ENCODE data around the gene SFRP5.

SFRP5 gene

DNA sequence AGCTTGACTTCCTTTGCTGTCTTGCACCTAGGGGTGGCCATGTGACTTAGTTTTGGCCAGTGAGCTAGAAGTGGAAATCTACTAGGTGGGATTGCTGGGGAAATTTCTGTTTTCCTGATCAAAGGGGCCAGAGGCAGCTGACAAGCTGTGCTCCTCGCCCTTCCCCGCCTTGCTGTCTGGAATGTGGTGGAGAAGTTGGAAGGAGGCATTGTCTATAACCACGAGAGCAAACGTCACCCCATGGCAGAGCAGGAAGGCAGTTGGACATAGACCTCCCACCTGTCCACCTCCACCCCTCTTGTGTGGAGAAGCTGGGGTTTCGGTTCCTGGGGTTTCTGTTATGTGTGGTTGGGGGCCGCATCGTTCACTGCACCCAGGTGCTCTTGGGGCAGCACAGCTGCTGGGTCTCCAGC lies 7.3 kb downstream of the SFRP5 start:
- H3K27me3 Mint-ChIP-seq (ENCODE audit: low read depth), result peaks cover 8% of the 10 kb centered on the region
- no peaks in the 10 kb centered on the region for H3K9me3 Mint-ChIP-seq
- no peaks in the 10 kb centered on the region for H3K4me1 Mint-ChIP-seq (ENCODE audit: low read depth)
- H3K4me3 Mint-ChIP-seq, result no peak overlapping the region
- no peak overlapping the region for H3K27ac Mint-ChIP-seq
- peaks cover 11% of the 10 kb centered on the region for H3K36me3 Mint-ChIP-seq (ENCODE audit: low read depth)
- no peak for DNase-seq (ENCODE audit: low spot score)

DNA sequence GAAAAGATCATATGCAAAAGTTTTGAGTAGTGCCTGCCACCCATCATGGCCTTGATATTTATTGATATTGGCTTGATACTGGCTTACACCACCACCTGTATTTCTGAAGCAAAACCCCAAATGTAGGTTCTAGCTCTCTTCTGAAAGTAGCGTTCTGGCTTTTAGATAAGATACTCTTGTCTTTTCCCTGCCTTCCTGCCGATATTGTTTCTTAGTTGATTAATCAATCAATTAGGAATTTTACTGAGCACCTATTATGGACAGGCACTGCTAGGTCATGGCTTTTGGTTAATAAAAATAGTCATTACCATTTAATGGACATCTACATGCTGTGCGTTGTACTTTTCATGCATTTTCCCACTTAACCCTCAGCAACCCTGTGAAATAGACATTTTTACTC lies 7.9 kb downstream of the SFRP5 start:
- Mint-ChIP-seq H3K27me3 (ENCODE audit: low read depth) (peaks cover 4% of the 10 kb centered on the region), H3K9me3 (no peaks in the 10 kb centered on the region), H3K4me3 (no peak overlapping the region), H3K4me1 (ENCODE audit: low read depth) (no peaks in the 10 kb centered on the region), H3K27ac (no peak overlapping the region), H3K36me3 (ENCODE audit: low read depth) (peaks cover 14% of the 10 kb centered on the region)
- DNase-seq (ENCODE audit: low spot score), result no peak

DNA sequence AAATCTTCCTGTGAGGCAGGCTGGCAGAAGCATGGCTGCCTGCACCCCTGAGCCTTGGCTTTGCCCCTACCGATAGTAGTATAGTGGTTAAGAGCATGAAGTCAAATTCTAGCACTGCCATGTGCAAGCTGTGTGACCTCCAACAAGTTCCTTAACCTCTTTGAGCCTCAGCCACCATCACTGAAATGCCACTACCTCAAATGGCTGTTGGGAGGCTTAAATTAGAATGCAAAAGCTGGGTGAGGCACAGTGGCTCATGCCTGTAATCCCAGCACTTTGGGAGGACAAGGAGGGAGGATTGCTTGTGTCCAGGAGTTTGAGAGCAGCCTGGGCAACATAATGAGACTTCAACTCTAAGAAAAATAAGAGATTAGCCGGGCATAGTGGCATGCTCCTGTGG lies 8.4 kb downstream of the SFRP5 start:
- Mint-ChIP-seq H3K36me3 (ENCODE audit: low read depth) (peaks cover 15% of the 10 kb centered on the region), H3K4me1 (ENCODE audit: low read depth) (no peaks in the 10 kb centered on the region), H3K9me3 (no peaks in the 10 kb centered on the region), H3K27ac (no peak overlapping the region), H3K27me3 (ENCODE audit: low read depth) (peaks cover 4% of the 10 kb centered on the region), H3K4me3 (no peak overlapping the region)
- no peak for DNase-seq (ENCODE audit: low spot score)

DNA sequence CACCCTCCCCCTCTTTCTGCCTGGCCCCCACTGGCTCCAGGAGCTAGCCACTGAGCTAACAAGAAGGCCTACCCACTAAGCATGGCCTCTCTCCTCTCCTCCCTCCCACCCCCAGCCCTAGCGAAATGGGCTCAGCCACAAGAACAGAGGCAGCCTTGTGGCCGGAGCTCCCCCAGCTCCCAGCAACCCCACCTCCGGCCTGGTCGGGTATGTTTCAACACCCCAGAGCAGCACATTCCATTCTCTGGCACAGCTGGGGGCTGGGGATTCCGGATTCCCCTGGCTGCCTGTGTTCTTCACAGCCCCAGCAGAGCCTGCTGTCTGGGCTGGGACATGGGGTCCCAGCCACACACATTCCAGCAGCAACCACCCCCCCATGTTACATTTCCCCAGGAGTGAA lies 9.0 kb downstream of the SFRP5 start:
- H3K27me3 Mint-ChIP-seq (ENCODE audit: low read depth), result no peaks in the 10 kb centered on the region

DNA sequence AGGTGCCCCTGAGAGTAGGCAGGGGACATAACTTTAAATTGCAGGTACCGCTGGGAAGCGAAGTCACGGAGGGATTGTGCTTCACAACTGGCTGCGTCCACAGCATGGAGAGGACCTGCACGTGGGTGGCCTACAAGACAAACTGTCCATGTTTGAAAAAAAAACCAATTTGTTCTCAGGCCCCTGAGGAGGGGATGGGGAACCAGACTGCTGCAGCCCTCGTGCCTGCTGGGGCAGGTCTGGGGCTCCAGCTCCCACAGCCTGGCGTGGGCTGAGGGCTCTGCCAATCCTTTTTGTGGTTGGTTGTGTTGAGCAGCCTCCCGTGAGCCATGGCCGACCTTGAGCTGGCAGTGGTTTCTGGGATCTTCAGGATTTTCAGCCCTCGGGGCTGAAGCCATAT lies 9.7 kb downstream of the SFRP5 start:
- no peaks in the 10 kb centered on the region for H3K4me1 Mint-ChIP-seq (ENCODE audit: low read depth)
- no peak for DNase-seq (ENCODE audit: low spot score)
- no peaks in the 10 kb centered on the region for H3K27me3 Mint-ChIP-seq (ENCODE audit: low read depth)
- peaks cover 20% of the 10 kb centered on the region for H3K36me3 Mint-ChIP-seq (ENCODE audit: low read depth)
- H3K9me3 Mint-ChIP-seq, result no peaks in the 10 kb centered on the region
- no peak overlapping the region for H3K4me3 Mint-ChIP-seq
- H3K27ac Mint-ChIP-seq, result no peak overlapping the region

More for the DNA sequence above, 9.0 kb downstream of the SFRP5 start:
- no peak overlapping the region for H3K27ac Mint-ChIP-seq
- H3K9me3 Mint-ChIP-seq, result no peaks in the 10 kb centered on the region
- no peak overlapping the region for H3K4me3 Mint-ChIP-seq
- H3K4me1 Mint-ChIP-seq (ENCODE audit: low read depth), result no peaks in the 10 kb centered on the region
- H3K36me3 Mint-ChIP-seq (ENCODE audit: low read depth), result peaks cover 16% of the 10 kb centered on the region
- no peak for DNase-seq (ENCODE audit: low spot score)

GRCh38 chr10:97761331-97761865 lies 10.4 kb downstream of the SFRP5 start:
- DNase-seq (ENCODE audit: low spot score), result no peak
- Mint-ChIP-seq H3K9me3 (no peaks in the 10 kb centered on the region), H3K27me3 (ENCODE audit: low read depth) (no peaks in the 10 kb centered on the region), H3K27ac (no peak overlapping the region), H3K4me3 (no peak overlapping the region), H3K36me3 (ENCODE audit: low read depth) (peaks cover 20% of the 10 kb centered on the region), H3K4me1 (ENCODE audit: low read depth) (no peaks in the 10 kb centered on the region)

DNA sequence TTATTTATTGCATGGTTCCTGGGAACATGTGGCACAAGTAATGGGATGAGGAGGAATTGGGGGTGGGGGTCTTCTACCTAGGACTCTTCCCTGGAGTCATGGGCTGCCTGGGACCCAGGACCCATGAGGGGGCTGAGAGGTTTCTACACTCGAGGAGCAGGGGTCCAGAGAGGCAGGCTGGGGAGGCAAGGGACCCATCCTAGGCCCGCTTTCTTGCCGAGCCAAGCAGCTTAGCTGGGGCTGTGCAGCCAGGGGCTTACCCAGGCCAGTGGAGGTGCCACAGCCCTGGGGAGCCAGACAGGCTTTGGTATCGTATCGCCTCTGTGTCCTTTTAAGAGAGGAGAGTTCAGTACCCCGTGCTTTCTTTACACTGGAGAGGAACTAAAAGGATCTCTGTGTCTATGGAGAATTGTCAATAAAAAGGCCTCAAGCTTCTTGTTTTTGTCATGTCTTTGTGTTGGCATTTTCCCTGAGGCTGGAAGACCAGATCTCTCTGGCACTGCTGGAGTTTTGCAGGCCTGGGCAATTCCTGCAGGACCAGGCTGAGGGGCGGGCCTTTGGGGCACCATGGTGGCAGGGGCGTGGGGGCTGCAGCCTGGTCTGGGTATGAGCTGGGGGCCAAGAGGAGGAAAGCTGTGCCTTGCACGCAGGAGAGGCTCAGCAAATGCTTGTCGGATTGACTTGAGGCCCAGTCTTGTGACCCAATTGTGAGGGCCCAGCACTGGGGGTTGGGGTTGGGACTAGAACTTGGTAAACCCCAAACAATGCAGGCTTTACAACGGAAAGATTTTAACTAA lies 11.1 kb downstream of the SFRP5 start:
- no peak overlapping the region for H3K4me3 Mint-ChIP-seq
- DNase-seq (ENCODE audit: low spot score), result no peak
- H3K27ac Mint-ChIP-seq, result no peak overlapping the region
- peaks cover 20% of the 10 kb centered on the region for H3K36me3 Mint-ChIP-seq (ENCODE audit: low read depth)
- no peaks in the 10 kb centered on the region for H3K9me3 Mint-ChIP-seq
- H3K27me3 Mint-ChIP-seq (ENCODE audit: low read depth), result no peaks in the 10 kb centered on the region
- H3K4me1 Mint-ChIP-seq (ENCODE audit: low read depth), result no peaks in the 10 kb centered on the region

DNA sequence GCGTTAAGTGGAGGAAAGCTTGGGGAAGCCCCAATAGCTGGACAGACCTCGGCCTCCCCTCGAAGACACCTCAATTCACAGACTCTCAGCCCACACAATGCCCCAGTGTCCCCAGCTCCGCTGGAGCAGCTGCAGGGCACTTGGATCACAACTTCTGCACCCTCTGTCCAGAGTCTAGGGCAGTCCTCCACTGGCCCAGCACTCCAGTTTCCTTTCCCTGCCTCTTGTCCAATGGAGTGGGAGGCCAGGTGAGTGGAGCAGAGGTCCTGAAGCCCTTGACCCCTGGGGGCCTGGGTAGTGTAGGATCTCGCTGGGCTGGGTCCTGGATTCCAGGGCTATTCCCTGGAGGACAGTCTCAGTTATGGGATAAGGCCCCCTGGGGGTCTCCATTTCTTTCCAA lies 11.9 kb downstream of the SFRP5 start:
- no peak for DNase-seq (ENCODE audit: low spot score)
- H3K27ac Mint-ChIP-seq, result no peak overlapping the region
- H3K4me1 Mint-ChIP-seq (ENCODE audit: low read depth), result no peaks in the 10 kb centered on the region
- H3K9me3 Mint-ChIP-seq, result no peaks in the 10 kb centered on the region
- H3K36me3 Mint-ChIP-seq (ENCODE audit: low read depth), result peaks cover 23% of the 10 kb centered on the region
- H3K4me3 Mint-ChIP-seq, result no peak overlapping the region
- H3K27me3 Mint-ChIP-seq (ENCODE audit: low read depth), result no peaks in the 10 kb centered on the region

DNA sequence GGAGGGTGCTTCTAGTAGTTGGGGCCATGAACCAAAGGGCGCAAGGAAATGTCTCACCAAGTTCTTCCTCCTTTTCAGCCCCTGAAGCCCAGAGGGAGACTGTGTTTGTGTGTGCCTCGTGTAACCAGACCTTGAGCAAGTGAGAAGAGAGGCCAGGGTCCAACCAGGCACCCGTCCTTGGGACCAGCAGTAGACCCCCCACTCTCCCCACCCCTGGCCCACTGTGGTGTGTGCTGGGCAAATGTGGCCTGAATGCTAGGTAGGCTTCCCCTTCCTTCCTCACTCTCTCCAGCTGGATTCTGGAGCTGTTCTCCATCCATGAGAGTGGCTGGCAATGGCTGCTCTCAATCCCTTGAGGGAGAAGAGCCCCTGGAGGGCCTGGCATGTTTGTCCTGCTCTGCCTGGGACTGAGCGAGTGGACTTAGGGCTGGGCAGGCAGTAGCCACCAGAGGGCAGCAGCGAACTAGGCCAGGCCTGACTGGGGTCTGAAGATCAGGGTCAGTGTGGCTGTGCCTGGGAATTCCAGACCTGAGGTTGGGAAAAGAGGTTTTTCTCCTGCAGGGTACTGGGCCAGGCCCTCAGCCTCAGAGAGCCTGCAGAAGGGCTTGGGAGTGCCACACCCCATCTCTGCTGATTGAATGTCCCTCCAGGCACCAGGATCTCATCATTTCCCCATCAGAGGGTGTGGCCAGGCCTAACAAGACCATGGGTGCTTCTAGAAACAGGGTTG lies 12.5 kb downstream of the SFRP5 start:
- H3K36me3 Mint-ChIP-seq (ENCODE audit: low read depth), result peaks cover 30% of the 10 kb centered on the region
- no peaks in the 10 kb centered on the region for H3K4me1 Mint-ChIP-seq (ENCODE audit: low read depth)
- no peaks in the 10 kb centered on the region for H3K9me3 Mint-ChIP-seq
- no peaks in the 10 kb centered on the region for H3K27me3 Mint-ChIP-seq (ENCODE audit: low read depth)
- DNase-seq (ENCODE audit: low spot score), result peak; percentile 27
- no peak overlapping the region for H3K27ac Mint-ChIP-seq
- no peak overlapping the region for H3K4me3 Mint-ChIP-seq

GRCh38 chr10:97757471-97757870 lies 14.3 kb downstream of the SFRP5 start:
- no peak for DNase-seq (ENCODE audit: low spot score)
- no peaks in the 10 kb centered on the region for H3K9me3 Mint-ChIP-seq
- no peak overlapping the region for H3K27ac Mint-ChIP-seq
- H3K4me1 Mint-ChIP-seq (ENCODE audit: low read depth), result no peaks in the 10 kb centered on the region
- H3K27me3 Mint-ChIP-seq (ENCODE audit: low read depth), result no peaks in the 10 kb centered on the region
- H3K36me3 Mint-ChIP-seq (ENCODE audit: low read depth), result peaks cover 42% of the 10 kb centered on the region
- no peak overlapping the region for H3K4me3 Mint-ChIP-seq

GRCh38 chr10:97755718-97756117 lies 16.1 kb downstream of the SFRP5 start:
- H3K4me3 Mint-ChIP-seq, result no peak overlapping the region

DNA sequence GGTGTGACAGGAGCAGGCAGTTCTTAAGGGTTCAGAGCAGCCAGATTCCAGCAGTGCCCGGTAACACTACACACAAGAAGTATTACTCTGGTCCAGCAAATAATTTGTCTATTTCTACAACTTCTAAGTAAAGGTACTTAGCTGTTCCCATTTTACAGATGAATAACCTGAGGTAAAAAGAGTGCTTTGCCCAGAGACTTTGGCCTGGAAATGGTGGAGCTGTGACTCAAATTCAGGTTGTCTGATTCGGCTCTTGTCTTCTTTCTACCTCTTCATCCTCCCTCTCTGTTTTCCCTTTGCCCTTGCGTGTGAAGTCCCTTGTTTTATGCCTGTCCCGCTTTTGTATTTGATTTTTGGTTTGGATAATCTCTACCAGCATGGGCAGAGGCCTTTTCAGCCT lies 17.1 kb downstream of the SFRP5 start:
- DNase-seq (ENCODE audit: low spot score), result no peak
- Mint-ChIP-seq H3K36me3 (ENCODE audit: low read depth) (peaks cover 46% of the 10 kb centered on the region), H3K9me3 (no peaks in the 10 kb centered on the region), H3K4me1 (ENCODE audit: low read depth) (no peaks in the 10 kb centered on the region), H3K27ac (no peak overlapping the region), H3K4me3 (no peak overlapping the region), H3K27me3 (ENCODE audit: low read depth) (no peaks in the 10 kb centered on the region)

More at GRCh38 chr10:97755718-97756117, 16.1 kb downstream of the SFRP5 start:
- Mint-ChIP-seq H3K36me3 (ENCODE audit: low read depth) (peaks cover 48% of the 10 kb centered on the region), H3K9me3 (no peaks in the 10 kb centered on the region), H3K27me3 (ENCODE audit: low read depth) (no peaks in the 10 kb centered on the region), H3K27ac (no peak overlapping the region), H3K4me1 (ENCODE audit: low read depth) (no peaks in the 10 kb centered on the region)
- no peak for DNase-seq (ENCODE audit: low spot score)

GRCh38 chr10:97752956-97753355 lies 18.8 kb downstream of the SFRP5 start:
- Mint-ChIP-seq H3K27ac (no peak overlapping the region), H3K27me3 (ENCODE audit: low read depth) (no peaks in the 10 kb centered on the region), H3K9me3 (no peaks in the 10 kb centered on the region), H3K4me1 (ENCODE audit: low read depth) (no peaks in the 10 kb centered on the region), H3K4me3 (no peak overlapping the region), H3K36me3 (ENCODE audit: low read depth) (peaks cover 44% of the 10 kb centered on the region)
- no peak for DNase-seq (ENCODE audit: low spot score)

GRCh38 chr10:97748116-97748515 lies 23.7 kb downstream of the SFRP5 start:
- H3K4me3 Mint-ChIP-seq, result no peak overlapping the region
- no peak overlapping the region for H3K27ac Mint-ChIP-seq

More at GRCh38 chr10:97748116-97748515, 23.7 kb downstream of the SFRP5 start:
- no peak for DNase-seq (ENCODE audit: low spot score)
- Mint-ChIP-seq H3K27me3 (ENCODE audit: low read depth) (no peaks in the 10 kb centered on the region), H3K9me3 (no peaks in the 10 kb centered on the region), H3K36me3 (ENCODE audit: low read depth) (peaks cover 41% of the 10 kb centered on the region), H3K4me1 (ENCODE audit: low read depth) (peaks cover 2% of the 10 kb centered on the region)

All from T-helper 2 cell treated with Interferon-gamma antibody and Interleukin-4, amounts not matched to agents 5 μg/mL and 100 μg/mL, for 36 hours (primary cell).